ENCODE results near the gene SEMA3F.

- no peak for TF ChIP-seq CTCF (IDR thresholded peaks at IDR 0.05; ENCODE audit: low read length)
- TF ChIP-seq EZH2 (optimal IDR thresholded peaks at IDR 0.05; ENCODE audit: low read depth, low read length), result no peak
Observed at GRCh38 chr3:50168791-50169190, 13.7 kb downstream of the SEMA3F start.
